Measurements from ENCODE around the gene PXDN. TPM values are rescaled to one million over a fixed set of nuclear protein-coding genes. Genes with fewer than 3 reads are reported as not detected.

PXDN gene
- total and polyA plus RNA-seq, 10 of the 15 experiments (the other 5 are each of a cell fraction or from before 2014, with no cell fraction given), result 0.12 to 0.69 (median 0.23) TPM; not detected in 5

DNA sequence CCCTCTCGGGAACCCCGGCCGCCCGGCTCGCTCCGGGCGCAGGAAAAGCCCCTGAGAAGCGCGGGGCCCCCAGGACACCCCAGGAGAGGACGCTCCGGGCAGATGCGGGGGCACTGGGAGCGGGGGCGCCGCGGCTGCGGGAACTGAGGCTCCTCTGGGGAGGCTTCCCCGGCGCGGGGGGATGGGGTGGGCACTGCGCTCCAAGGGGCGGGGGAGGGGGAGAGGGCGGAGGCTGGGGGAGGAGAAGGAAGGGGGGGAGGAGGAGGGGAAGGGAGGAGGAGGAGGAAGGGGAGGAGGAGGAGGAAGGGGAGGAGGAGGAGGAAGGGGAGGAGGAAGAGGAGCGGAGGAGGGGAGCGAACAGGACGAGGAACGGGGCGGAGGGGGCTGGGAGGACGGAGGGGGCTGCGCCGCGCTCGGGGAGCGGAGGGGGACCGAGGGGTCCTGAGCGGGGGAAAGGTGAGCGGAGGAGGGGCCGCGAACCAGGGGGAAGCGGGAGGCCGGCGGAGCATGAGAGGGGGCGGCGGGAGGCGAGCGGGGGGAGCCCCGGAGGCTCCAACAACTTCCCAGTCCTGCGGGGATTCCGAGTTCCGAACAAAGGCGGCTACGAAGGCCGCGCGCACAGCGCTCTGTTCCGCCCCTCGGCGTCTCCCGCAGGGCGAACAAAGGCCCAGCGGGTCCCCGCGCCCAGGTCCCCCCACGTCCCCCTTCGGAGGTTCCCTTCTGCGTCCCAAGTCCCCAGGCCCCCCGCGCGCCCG is 742 bp downstream of the PXDN start:
- Histone ChIP-seq H3K9ac (ENCODE audit: control insufficient read depth, insufficient read depth, low read length) (no peak overlapping the region), H3K4me1 (ENCODE audit: control insufficient read depth, insufficient read depth, low read length) (no peaks in the 10 kb centered on the region), H3K36me3 (ENCODE audit: control insufficient read depth in 2 of 2, insufficient read depth in 2 of 2, low read length in 1 of 2) (no peaks in the 10 kb centered on the region), H3K27ac (ENCODE audit: control insufficient read depth, insufficient read depth) (no peak overlapping the region), H3K79me2 (ENCODE audit: control insufficient read depth, insufficient read depth, low read length) (no peaks in the 10 kb centered on the region), H4K20me1 (ENCODE audit: control insufficient read depth, insufficient read depth) (no peaks in the 10 kb centered on the region), H3K9me3 (replicated peaks; ENCODE audit: control insufficient read depth, insufficient read depth, low read length) (no peaks in the 10 kb centered on the region), H3K4me3 (no peak overlapping the region), H3K27me3 (replicated peaks in 1 of 2; ENCODE audit: control insufficient read depth in 2 of 2, insufficient read depth in 2 of 2, low read length in 1 of 2) (no peaks in the 10 kb centered on the region; a peak in 1 of 4 replicates), H3K4me2 (ENCODE audit: control insufficient read depth, insufficient read depth) (no peak overlapping the region), H2AFZ (ENCODE audit: control insufficient read depth, low read depth, low read length) (no peak overlapping the region)
- ATAC-seq (no peak), DNase-seq (ENCODE audit: low read depth, low spot score) (no peak), FAIRE-seq (no peak)
- ChIA-PET SMC1A (ENCODE audit: uncharacterized antibody, unreplicated experiment) (no interaction called here), RAD21 (ENCODE audit: unreplicated experiment) (no interaction called here), POLR2A (no interaction called here), CTCF (no interaction called here)
- intact Hi-C loops (cut with micrococcal nuclease; ENCODE audit: unreplicated experiment) (no loop called here), in situ Hi-C loops (cut with MboI) (no loop called here)
- WGBS (ENCODE audit: insufficient coverage, insufficient replicate concordance, low lambda C conversion rate, missing lambda C conversion rate), result 2% methylated on average over 26 of the region's 71 CpGs
- no TSS peak for BruUV-seq (replicated peaks)
- TF ChIP-seq ASH2L (IDR thresholded peaks at IDR 0.05; ENCODE audit: borderline replicate concordance, low read depth) (no peak), LARP7 (IDR thresholded peaks at IDR 0.05) (no peak), TARDBP (IDR thresholded peaks at IDR 0.05; ENCODE audit: borderline replicate concordance) (no peak), WRNIP1 (IDR thresholded peaks at IDR 0.05; ENCODE audit: borderline replicate concordance, low read depth, low read length) (no peak), FOS (IDR thresholded peaks at IDR 0.05; ENCODE audit: borderline replicate concordance, extremely low read depth, insufficient read length) (no peak), NBN (IDR thresholded peaks at IDR 0.05) (no peak), ZNF274 (IDR thresholded peaks at IDR 0.05; ENCODE audit: insufficient read depth, insufficient read length) (no peak), ZNF24 (IDR thresholded peaks at IDR 0.05) (no peak), KAT2A (conservative IDR thresholded peaks at IDR 0.05; ENCODE audit: control insufficient read depth, low read depth, low read length) (no peak), RBBP5 (conservative IDR thresholded peaks at IDR 0.05) (no peak), MEF2A (IDR thresholded peaks at IDR 0.05; ENCODE audit: insufficient read depth, low read depth, low read length) (no peak), POU2F2 (IDR thresholded peaks at IDR 0.05; ENCODE audit: borderline replicate concordance, low read depth, low read length) (no peak), RCOR1 (conservative IDR thresholded peaks at IDR 0.05; ENCODE audit: low read depth, low read length) (no peak), BMI1 (IDR thresholded peaks at IDR 0.05; ENCODE audit: borderline replicate concordance) (no peak), RAD51 (IDR thresholded peaks at IDR 0.05) (no peak), NFYB (IDR thresholded peaks at IDR 0.05; ENCODE audit: insufficient read depth, low read depth, low read length) (no peak)
- TF ChIP-seq, protein P1, sequence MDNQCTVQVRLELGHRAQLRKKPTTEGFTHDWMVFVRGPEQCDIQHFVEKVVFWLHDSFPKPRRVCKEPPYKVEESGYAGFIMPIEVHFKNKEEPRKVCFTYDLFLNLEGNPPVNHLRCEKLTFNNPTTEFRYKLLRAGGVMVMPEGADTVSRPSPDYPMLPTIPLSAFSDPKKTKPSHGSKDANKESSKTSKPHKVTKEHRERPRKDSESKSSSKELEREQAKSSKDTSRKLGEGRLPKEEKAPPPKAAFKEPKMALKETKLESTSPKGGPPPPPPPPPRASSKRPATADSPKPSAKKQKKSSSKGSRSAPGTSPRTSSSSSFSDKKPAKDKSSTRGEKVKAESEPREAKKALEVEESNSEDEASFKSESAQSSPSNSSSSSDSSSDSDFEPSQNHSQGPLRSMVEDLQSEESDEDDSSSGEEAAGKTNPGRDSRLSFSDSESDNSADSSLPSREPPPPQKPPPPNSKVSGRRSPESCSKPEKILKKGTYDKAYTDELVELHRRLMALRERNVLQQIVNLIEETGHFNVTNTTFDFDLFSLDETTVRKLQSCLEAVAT (IDR thresholded peaks at IDR 0.05), result no peak
- TF ChIP-seq, protein P2, sequence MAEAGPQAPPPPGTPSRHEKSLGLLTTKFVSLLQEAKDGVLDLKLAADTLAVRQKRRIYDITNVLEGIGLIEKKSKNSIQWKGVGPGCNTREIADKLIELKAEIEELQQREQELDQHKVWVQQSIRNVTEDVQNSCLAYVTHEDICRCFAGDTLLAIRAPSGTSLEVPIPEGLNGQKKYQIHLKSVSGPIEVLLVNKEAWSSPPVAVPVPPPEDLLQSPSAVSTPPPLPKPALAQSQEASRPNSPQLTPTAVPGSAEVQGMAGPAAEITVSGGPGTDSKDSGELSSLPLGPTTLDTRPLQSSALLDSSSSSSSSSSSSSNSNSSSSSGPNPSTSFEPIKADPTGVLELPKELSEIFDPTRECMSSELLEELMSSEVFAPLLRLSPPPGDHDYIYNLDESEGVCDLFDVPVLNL (IDR thresholded peaks at IDR 0.05; ENCODE audit: low read depth, low read length), result no peak

All from GM12878 (cell line).